WERI-Rb-1 (cell line): ENCODE results near the gene SERP1.

Source experiments
- DNase-seq: peaks from one replicate; pipeline ENCODE4 v3.0.0-alpha.2; 2020
- H3K27ac ChIP-seq: fragments of 250-450 bp; sonication (Bioruptor Pico); 2 replicates; pipeline ENCODE4 v1.5.1; 2020; ENCODE audit warnings: mild to moderate bottlenecking, moderate library complexity
- H3K27me3 ChIP-seq: fragments of 250-450 bp; sonication (Bioruptor Pico); 2 replicates; pipeline ENCODE4 v1.5.1; 2021; ENCODE audit warnings: mild to moderate bottlenecking, low read depth, moderate library complexity; ENCODE audit not compliant: insufficient read depth, severe bottlenecking
- H3K36me3 ChIP-seq: fragments of 250-450 bp; sonication (Bioruptor Pico); 2 replicates; pipeline ENCODE4 v1.5.1; 2020; ENCODE audit warnings: mild to moderate bottlenecking, moderate library complexity
- H3K4me3 ChIP-seq: 2 replicates; pipeline ENCODE4 v1.5.1; 2011; ENCODE audit warnings: low read depth, mild to moderate bottlenecking, control low read depth, low read length
- H3K9me3 ChIP-seq: fragments of 250-450 bp; sonication (Bioruptor Pico); 2 replicates; pipeline ENCODE4 v1.5.1; 2021; ENCODE audit warnings: mild to moderate bottlenecking, moderate library complexity; ENCODE audit not compliant: severe bottlenecking
- TF ChIP-seq, protein P1 (sequence below): IDR thresholded peaks from 2 replicates; pipeline ENCODE4 v1.5.1; 2011; ENCODE audit warnings: low read depth, mild to moderate bottlenecking, control low read depth, inconsistent platforms, low read length

Gene SERP1

DNA sequence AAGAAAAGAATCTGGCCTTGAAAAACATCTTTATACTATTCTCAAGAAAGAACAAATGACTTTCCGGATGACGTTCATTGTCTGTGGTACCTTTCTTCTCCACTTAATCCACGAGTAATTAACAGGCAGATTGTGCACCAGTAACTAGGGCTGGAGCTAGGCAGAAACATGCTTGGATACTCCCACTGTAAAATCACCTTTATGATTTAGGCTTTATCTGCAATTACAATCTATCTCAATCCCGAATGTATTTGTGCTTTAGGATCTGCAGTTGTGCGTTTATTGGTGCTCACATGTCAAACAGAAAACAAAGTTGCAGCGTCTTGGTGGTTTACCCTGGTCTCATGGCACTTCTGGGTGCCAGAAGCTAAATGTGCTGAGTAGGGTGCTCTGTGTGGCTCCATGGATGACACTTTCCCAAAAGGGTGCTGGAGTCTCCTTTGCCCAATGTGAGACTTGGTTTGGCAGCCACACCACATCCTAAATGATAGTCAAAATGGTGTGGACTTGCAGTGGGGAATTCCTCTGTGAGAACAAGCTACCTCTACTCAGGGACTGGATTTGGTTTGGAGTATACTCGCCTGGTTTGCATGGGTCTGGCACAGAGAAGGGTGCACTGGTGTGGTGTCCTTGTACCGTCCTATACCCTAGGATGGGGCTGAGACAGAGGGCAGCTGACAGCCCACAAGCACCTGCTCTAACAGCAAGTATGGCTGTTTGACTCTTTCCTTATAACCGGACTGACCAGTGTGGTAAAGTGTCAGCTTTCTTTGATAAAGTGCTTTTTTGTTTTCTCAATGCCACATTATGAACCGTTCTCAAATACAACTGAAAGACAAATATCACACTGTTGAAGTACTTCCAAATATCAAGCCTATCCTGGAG is 7.7 kb downstream of the SERP1 start:
- Histone ChIP-seq H3K4me3 (no peak overlapping the region), H3K27ac (no peak overlapping the region), H3K36me3 (peaks cover 13% of the 10 kb centered on the region), H3K27me3 (no peaks in the 10 kb centered on the region), H3K9me3 (no peaks in the 10 kb centered on the region)
- DNase-seq, result no peak
- TF ChIP-seq, protein P1, sequence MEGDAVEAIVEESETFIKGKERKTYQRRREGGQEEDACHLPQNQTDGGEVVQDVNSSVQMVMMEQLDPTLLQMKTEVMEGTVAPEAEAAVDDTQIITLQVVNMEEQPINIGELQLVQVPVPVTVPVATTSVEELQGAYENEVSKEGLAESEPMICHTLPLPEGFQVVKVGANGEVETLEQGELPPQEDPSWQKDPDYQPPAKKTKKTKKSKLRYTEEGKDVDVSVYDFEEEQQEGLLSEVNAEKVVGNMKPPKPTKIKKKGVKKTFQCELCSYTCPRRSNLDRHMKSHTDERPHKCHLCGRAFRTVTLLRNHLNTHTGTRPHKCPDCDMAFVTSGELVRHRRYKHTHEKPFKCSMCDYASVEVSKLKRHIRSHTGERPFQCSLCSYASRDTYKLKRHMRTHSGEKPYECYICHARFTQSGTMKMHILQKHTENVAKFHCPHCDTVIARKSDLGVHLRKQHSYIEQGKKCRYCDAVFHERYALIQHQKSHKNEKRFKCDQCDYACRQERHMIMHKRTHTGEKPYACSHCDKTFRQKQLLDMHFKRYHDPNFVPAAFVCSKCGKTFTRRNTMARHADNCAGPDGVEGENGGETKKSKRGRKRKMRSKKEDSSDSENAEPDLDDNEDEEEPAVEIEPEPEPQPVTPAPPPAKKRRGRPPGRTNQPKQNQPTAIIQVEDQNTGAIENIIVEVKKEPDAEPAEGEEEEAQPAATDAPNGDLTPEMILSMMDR, result no peak

DNA sequence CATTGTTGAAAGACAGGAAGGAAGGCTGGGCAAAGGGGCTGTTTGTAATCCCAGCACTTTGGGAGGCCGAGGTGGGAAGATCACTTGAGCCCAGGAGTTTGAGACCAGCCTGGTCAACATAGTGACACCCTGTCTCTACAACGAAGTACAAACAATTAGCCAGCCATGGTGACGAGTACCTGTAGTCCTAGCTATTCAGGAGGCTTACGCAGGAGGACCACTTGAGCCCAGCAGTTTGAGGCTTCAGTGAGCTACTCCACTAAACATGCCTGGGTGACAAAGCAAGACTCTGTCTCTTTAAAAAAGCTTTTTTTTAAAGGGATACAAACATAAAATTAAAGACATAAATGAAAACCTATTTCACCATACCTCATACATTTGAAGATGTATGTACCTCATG is 11.1 kb downstream of the SERP1 start:
- no peak overlapping the region for H3K27ac ChIP-seq
- TF ChIP-seq, protein P1, result no peak
- no peak for DNase-seq
- no peak overlapping the region for H3K4me3 ChIP-seq
- no peaks in the 10 kb centered on the region for H3K27me3 ChIP-seq
- H3K36me3 ChIP-seq, result no peaks in the 10 kb centered on the region
- H3K9me3 ChIP-seq, result no peaks in the 10 kb centered on the region

DNA sequence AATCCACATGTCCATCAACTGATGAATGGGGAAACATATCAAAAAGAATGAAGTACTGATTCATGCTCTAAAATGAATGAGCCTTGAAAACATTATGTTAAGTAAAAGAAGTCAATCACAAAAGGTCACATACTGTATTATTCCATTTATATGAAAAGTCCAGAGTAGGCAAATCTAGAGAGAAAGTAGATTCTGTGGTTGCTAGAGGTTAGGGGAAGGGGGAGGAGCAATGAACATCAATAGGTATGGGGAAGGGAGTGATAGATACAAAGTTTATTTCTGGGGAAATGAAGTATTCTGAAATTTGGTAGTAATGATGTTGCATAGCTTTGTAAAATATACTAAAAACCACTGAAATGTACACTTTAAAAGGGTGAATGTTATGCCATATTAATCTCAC is 14.5 kb downstream of the SERP1 start:
- TF ChIP-seq, protein P1, result no peak
- DNase-seq, result no peak
- Histone ChIP-seq H3K4me3 (no peak overlapping the region), H3K36me3 (no peaks in the 10 kb centered on the region), H3K27ac (no peak overlapping the region), H3K27me3 (no peaks in the 10 kb centered on the region), H3K9me3 (no peaks in the 10 kb centered on the region)

DNA sequence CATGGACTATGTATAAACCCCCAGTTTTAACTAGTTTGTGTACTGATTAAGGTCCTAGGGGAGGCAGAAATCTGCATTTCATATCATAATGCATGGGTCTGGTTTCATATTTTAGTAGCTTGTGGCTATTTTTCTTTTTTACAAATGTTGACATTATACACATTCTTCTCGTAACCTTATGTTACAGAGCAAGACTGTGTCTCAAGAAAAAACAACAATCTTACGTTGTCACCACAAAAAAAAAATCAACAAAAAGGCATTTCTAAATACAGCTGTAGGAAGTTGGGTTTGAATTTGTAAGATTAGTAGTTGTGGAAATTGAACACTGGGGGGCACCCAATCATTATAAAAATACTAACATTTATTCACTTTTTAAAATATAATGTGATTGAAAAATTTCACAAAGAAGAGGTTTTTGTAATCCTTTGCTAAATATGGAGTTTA is 17.9 kb downstream of the SERP1 start:
- Histone ChIP-seq H3K4me3 (no peak overlapping the region), H3K27ac (no peak overlapping the region), H3K27me3 (no peaks in the 10 kb centered on the region), H3K36me3 (no peaks in the 10 kb centered on the region), H3K9me3 (no peaks in the 10 kb centered on the region)
- no peak for DNase-seq
- TF ChIP-seq, protein P1, result no peak

DNA sequence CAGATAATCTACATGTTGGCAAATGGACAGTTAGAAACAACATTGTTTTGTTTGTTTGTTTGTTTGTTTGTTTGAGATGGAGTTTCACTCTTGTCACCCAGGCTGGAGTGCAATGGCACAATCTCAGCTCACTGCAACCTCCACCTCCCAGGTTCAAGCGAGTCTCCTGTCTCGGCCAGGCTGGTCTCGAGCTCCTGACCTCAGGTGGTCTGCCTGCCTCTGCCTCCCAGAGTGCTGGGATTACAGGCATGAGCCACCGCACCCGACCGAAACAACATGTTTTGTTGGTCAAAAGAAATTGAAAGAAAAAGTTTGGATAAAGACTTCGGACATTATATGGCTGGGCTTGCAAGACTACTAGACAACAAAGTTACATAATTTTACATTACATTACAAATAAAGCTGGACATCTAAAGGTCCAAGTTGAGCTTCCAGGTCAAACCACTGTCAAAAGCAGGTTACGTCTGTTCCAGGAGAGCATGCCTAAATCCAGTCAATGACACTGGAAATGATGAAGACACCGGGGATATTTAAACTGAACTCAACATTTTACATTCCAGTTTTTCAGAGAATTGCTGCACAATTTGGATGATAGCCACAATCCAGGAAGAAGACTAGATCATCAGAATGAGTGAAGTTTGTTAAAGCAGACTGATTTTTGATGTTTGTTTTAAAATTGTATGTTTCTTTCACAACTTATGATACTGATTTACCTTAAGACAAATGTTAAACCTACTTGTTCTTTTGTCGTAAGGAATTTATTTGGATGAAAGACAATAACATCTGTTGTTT is 18.6 kb downstream of the SERP1 start:
- DNase-seq, result no peak
- Histone ChIP-seq H3K36me3 (no peaks in the 10 kb centered on the region), H3K9me3 (no peaks in the 10 kb centered on the region), H3K27me3 (no peaks in the 10 kb centered on the region), H3K27ac (no peak overlapping the region), H3K4me3 (no peak overlapping the region)
- TF ChIP-seq, protein P1, result no peak
